KMS-11 (cell line): ENCODE data around the gene TMED3.

ENCODE experiments used
- H2AFZ ChIP-seq: fragments of 200-600 bp; sonication (generic); 2 replicates; pipeline ENCODE4 v1.6.1; 2016; ENCODE audit warnings: antibody characterized with exemption, mixed run types, low read depth
- H3K27ac ChIP-seq: fragments of 200-600 bp; sonication (generic); 2 replicates; pipeline ENCODE4 v1.6.1; 2016; ENCODE audit warnings: mild to moderate bottlenecking, mixed run types
- H3K27me3 ChIP-seq: fragments of 200-600 bp; sonication (generic); 2 replicates; pipeline ENCODE4 v1.6.1; 2017; ENCODE audit warnings: mild to moderate bottlenecking, low read depth, mixed run types, moderate library complexity; ENCODE audit not compliant: insufficient read depth
- H3K36me3 ChIP-seq: fragments of 200-600 bp; sonication (generic); 2 replicates; pipeline ENCODE4 v1.6.1; 2017; ENCODE audit warnings: mild to moderate bottlenecking, mixed run types; ENCODE audit not compliant: insufficient read depth
- H3K4me1 ChIP-seq: fragments of 200-600 bp; sonication (generic); 2 replicates; pipeline ENCODE4 v1.6.1; 2016; ENCODE audit warnings: mild to moderate bottlenecking, low read depth, mixed run types; ENCODE audit not compliant: poor library complexity, severe bottlenecking
- H3K4me2 ChIP-seq: fragments of 200-600 bp; sonication (generic); 2 replicates; pipeline ENCODE4 v1.7.0; 2016; ENCODE audit warnings: mild to moderate bottlenecking, mixed run types
- H3K4me3 ChIP-seq: fragments of 200-600 bp; sonication (generic); IDR thresholded peaks from 2 replicates; pipeline ENCODE4 v1.6.1; 2017; ENCODE audit warnings: low read depth, low read length, mixed read lengths; ENCODE audit not compliant: insufficient read depth
- H3K79me2 ChIP-seq: fragments of 200-600 bp; sonication (generic); 2 replicates; pipeline ENCODE4 v1.6.1; 2016; ENCODE audit warnings: low read depth, mixed run types; ENCODE audit not compliant: insufficient read depth
- H3K9ac ChIP-seq: fragments of 200-600 bp; sonication (generic); 2 replicates; pipeline ENCODE4 v1.6.1; 2016; ENCODE audit warnings: mild to moderate bottlenecking, mixed run types
- H4K20me1 ChIP-seq: fragments of 200-600 bp; sonication (generic); 2 replicates; pipeline ENCODE4 v1.6.1; 2016; ENCODE audit warnings: mild to moderate bottlenecking, mixed run types; ENCODE audit not compliant: insufficient read depth
- TF ChIP-seq, protein P1 (sequence below): fragments of 200-600 bp; sonication (generic); conservative IDR thresholded peaks from 2 replicates; pipeline ENCODE4 v1.6.1; 2017; ENCODE audit warnings: low read depth, mild to moderate bottlenecking, antibody characterized with exemption, low read length, moderate library complexity, mixed read lengths

The TMED3 gene

DNA sequence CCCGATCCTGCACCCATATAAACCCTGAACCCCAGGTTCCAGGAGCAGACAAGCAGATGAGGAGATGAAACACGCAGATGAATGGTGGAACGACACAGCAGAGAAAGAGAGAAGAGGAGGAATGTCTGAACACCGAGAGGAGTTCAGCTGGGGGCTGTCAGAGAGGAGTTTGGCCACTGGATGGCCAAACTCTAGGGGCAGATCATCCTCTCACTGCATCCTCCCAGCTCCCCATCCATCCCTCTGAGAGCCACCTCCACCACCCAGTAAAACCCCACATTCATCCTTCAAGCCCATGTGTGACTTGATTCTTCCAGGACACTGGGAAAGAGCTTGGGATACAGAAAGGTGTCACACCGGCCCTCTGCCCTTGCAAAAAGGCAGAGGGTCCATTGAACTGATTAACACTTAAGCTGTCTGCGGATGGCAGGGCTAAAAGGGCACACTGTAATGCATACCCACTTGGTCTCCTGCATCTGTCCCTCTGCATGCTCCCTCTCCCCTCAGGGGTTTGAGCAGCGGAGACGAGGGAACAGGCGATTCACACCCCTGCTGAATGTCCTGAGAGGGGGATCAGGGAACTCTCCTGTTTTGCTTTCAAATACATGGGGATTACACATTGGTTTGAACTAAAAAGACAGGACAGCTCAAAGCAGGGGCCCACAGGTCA lies 53.8 kb downstream of the TMED3 start:
- Histone ChIP-seq H4K20me1 (no peaks in the 10 kb centered on the region), H2AFZ (no peak overlapping the region), H3K27me3 (no peaks in the 10 kb centered on the region), H3K36me3 (no peaks in the 10 kb centered on the region), H3K4me3 (no peak overlapping the region), H3K9ac (no peak overlapping the region), H3K4me2 (no peak overlapping the region), H3K4me1 (no peaks in the 10 kb centered on the region), H3K27ac (no peak overlapping the region), H3K79me2 (no peaks in the 10 kb centered on the region)
- TF ChIP-seq, protein P1, sequence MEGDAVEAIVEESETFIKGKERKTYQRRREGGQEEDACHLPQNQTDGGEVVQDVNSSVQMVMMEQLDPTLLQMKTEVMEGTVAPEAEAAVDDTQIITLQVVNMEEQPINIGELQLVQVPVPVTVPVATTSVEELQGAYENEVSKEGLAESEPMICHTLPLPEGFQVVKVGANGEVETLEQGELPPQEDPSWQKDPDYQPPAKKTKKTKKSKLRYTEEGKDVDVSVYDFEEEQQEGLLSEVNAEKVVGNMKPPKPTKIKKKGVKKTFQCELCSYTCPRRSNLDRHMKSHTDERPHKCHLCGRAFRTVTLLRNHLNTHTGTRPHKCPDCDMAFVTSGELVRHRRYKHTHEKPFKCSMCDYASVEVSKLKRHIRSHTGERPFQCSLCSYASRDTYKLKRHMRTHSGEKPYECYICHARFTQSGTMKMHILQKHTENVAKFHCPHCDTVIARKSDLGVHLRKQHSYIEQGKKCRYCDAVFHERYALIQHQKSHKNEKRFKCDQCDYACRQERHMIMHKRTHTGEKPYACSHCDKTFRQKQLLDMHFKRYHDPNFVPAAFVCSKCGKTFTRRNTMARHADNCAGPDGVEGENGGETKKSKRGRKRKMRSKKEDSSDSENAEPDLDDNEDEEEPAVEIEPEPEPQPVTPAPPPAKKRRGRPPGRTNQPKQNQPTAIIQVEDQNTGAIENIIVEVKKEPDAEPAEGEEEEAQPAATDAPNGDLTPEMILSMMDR: no peak

DNA sequence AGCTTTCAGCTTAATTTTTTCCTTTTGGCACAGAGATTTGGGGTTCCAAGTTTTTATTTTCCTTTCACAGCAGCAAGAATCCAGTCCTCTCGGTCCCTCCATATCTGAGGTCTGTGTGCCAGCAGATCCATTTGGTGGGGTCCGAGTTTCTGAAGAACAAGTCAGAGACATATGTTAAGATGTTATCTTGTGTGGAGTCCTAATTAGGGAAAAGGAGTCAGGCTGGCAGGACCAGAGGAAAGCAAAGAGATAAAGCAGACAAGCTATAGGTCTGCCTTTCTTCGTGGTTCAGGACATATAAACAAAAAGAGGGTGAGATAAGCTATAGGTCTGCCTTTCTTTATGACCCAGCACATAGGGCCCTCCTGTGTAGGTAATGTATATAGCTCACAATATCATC lies 54.9 kb downstream of the TMED3 start:
- Histone ChIP-seq H3K27ac (no peak overlapping the region), H3K4me1 (no peaks in the 10 kb centered on the region), H4K20me1 (no peaks in the 10 kb centered on the region), H3K27me3 (no peaks in the 10 kb centered on the region), H3K9ac (no peak overlapping the region), H3K36me3 (no peaks in the 10 kb centered on the region), H3K4me3 (no peak overlapping the region), H3K79me2 (no peaks in the 10 kb centered on the region), H3K4me2 (no peak overlapping the region), H2AFZ (no peak overlapping the region)
- TF ChIP-seq, protein P1: no peak

DNA sequence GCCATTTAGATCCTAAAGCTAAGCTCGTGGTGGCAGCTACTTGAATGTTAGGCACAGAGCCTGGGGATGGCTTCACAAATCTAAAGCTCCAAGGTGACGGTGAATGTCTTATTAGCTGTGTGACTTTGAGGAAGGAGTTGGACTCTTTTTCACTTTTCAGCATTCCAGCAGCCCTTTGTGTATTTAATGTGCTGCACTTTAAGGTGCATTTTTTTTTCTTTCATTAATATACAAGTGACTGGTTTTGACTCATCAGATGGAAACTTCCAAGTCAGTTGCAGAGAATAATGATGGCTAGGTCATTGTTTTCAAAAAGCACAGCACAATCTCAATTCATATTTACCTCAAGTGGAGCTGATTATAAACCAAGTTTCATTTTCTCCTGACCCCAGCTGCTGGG lies 55.8 kb downstream of the TMED3 start:
- no peaks in the 10 kb centered on the region for H3K27me3 ChIP-seq
- TF ChIP-seq, protein P1: no peak
- H3K9ac ChIP-seq: no peak overlapping the region
- no peak overlapping the region for H2AFZ ChIP-seq
- H3K4me2 ChIP-seq: no peak overlapping the region
- H3K36me3 ChIP-seq: no peaks in the 10 kb centered on the region
- H3K27ac ChIP-seq: no peak overlapping the region
- H3K4me1 ChIP-seq: no peaks in the 10 kb centered on the region
- H4K20me1 ChIP-seq: no peaks in the 10 kb centered on the region
- H3K4me3 ChIP-seq: no peak overlapping the region
- H3K79me2 ChIP-seq: no peaks in the 10 kb centered on the region

DNA sequence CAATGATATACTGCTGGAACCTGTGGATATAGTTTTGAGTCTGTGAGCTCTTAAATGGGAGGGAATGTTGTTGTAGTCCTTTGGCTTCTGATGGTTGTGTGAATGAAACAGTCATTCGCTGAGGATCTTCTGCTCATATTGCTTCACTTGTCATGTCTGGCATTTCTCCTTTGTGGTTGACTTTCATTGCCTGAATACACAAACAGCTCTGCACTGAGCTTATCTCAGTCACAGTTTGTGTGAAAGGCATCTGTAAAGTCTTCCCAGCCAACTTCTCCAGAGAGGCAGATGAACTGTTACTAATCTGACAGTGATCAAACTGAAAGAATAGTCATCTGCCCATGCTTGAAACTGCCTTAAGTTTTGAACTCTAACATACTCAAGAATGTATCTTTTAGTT lies 59.8 kb downstream of the TMED3 start:
- H3K4me3 ChIP-seq: no peak overlapping the region
- H3K36me3 ChIP-seq: no peaks in the 10 kb centered on the region
- H3K4me2 ChIP-seq: no peak overlapping the region
- no peak overlapping the region for H3K9ac ChIP-seq
- no peaks in the 10 kb centered on the region for H3K27me3 ChIP-seq
- no peaks in the 10 kb centered on the region for H3K79me2 ChIP-seq
- TF ChIP-seq, protein P1: no peak
- H2AFZ ChIP-seq: no peak overlapping the region
- no peaks in the 10 kb centered on the region for H4K20me1 ChIP-seq
- no peak overlapping the region for H3K27ac ChIP-seq
- H3K4me1 ChIP-seq: no peaks in the 10 kb centered on the region
